SK-N-SH (cell line): Measurements from ENCODE around the gene AARS2.

Source experiments
- CTCF ChIP-seq: fragments of 200-600 bp; sonication (generic); IDR thresholded peaks from 2 replicates; pipeline ENCODE4 v1.6.1; 2017; ENCODE audit warnings: antibody characterized with exemption, mild to moderate bottlenecking, moderate library complexity
- GABPA ChIP-seq: IDR thresholded peaks from 2 replicates; pipeline ENCODE4 v1.4.0; 2012; ENCODE audit warnings: low read depth, mild to moderate bottlenecking
- MXI1 ChIP-seq: IDR thresholded peaks from 2 replicates; pipeline ENCODE4 v1.6.1; 2012; ENCODE audit warnings: mild to moderate bottlenecking, low read depth, low read length, improper control_type of control experiment
- NRF1 ChIP-seq: IDR thresholded peaks from 2 replicates; pipeline ENCODE4 v1.6.1; 2012; ENCODE audit warnings: low read depth, mild to moderate bottlenecking, low read length
- POLR2AphosphoS5 ChIP-seq: IDR thresholded peaks from 2 replicates; pipeline ENCODE4 v1.6.1; 2012; ENCODE audit warnings: low read depth, low read length
- RAD21 ChIP-seq: IDR thresholded peaks from 2 replicates; pipeline ENCODE4 v1.6.1; 2012; ENCODE audit warnings: mild to moderate bottlenecking, low read length
- RXRA ChIP-seq: IDR thresholded peaks from 2 replicates; pipeline ENCODE4 v1.4.0; 2012; ENCODE audit warnings: low read depth, mild to moderate bottlenecking, borderline replicate concordance
- TEAD4 ChIP-seq: IDR thresholded peaks from 2 replicates; pipeline ENCODE4 v1.4.0; 2012; ENCODE audit warnings: mild to moderate bottlenecking, borderline replicate concordance; ENCODE audit not compliant: insufficient read depth
- TF ChIP-seq, protein P1 (sequence below): fragments of 150-350 bp; IDR thresholded peaks from 2 replicates; pipeline ENCODE4 v1.6.1; 2016; ENCODE audit warnings: mild to moderate bottlenecking, low read depth, low read length

DNA sequence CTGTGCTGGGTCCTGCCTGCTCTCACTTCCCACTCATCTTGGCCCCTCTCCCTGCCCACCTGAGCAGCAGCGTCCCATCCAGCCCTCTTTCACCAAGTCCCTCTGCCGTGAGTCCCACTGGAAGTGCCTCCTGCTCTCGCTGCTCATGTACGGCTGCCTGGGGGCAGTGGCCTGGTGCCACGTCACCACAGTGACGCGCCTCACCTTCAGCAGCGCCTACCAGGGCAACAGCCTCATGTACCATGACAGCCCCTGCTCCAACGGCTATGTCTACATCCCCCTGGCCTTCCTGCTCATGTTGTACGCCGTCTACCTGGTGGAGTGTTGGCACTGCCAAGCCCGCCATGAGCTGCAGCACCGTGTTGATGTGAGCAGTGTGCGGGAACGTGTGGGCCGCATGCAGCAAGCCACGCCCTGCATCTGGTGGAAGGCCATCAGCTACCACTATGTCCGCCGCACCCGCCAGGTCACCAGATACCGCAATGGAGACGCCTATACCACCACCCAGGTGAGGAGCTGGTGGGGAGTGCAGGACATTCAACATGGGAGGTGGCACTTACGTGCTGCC lies 40.1 kb downstream of the AARS2 start:
- TF ChIP-seq TEAD4 (no peak), CTCF (no peak), RAD21 (no peak), POLR2AphosphoS5 (no peak), MXI1 (no peak), GABPA (no peak), RXRA (no peak), NRF1 (no peak)
- TF ChIP-seq, protein P1, sequence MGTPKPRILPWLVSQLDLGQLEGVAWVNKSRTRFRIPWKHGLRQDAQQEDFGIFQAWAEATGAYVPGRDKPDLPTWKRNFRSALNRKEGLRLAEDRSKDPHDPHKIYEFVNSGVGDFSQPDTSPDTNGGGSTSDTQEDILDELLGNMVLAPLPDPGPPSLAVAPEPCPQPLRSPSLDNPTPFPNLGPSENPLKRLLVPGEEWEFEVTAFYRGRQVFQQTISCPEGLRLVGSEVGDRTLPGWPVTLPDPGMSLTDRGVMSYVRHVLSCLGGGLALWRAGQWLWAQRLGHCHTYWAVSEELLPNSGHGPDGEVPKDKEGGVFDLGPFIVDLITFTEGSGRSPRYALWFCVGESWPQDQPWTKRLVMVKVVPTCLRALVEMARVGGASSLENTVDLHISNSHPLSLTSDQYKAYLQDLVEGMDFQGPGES = no peak
